A549 (cell line): Measurements from ENCODE around the gene CRIP3. TPM values are rescaled to one million over a fixed set of nuclear protein-coding genes. Genes with fewer than 3 reads are reported as not detected.

Experiments
- ATAC-seq, 2 experiments: fragments of 200-7000 bp in 1 of 2; fragments of >200 bp in 1 of 2; cut with Nextera tagmentation in 1 of 2; cut with Tn5 transposase in 1 of 2; 3 replicates each; pipeline versions ENCODE4 v1.8.0 to v1.9.1; 2018 to 2020; ENCODE audit warnings: mild to moderate bottlenecking in 1 of 2, moderate library complexity in 1 of 2
- CTCF ChIA-PET: fragments of 300-600 bp; sonication (Branson Sonifier 250); formaldehyde crosslinking; extraction: SDS; loops from one replicate; lab custom pipeline; 2021; ENCODE audit warnings: antibody characterized with exemption, inconsistent platforms; lab: Yijun Ruan, JAX
- POLR2A ChIA-PET: fragments of 350-600 bp; formaldehyde crosslinking; extraction: SDS; loops from one replicate; lab custom pipeline; 2021; ENCODE audit warnings: antibody characterized with exemption, inconsistent platforms; lab: Yijun Ruan, JAX
- DNase-seq, 2 experiments: peaks; one replicate each; pipeline versions ENCODE4 v3.0.0 to v3.0.0-alpha.2; 2011 to 2016; ENCODE audit warnings: low read depth in 1 of 2, low spot score in 1 of 2
- FAIRE-seq: peaks from 2 replicates; lab custom pipeline; 2011; peaks lifted over from hg19 to GRCh38; lab: Jason Lieb, UNC
- H3K27ac ChIP-seq, 2 experiments: fragments of >200 bp; sonication (Bioruptor Twin); formaldehyde crosslinking; 3 replicates each; pipeline ENCODE4 v1.5.1; 2016 to 2017
- H3K4me1 ChIP-seq: fragments of >200 bp; sonication (Bioruptor Twin); formaldehyde crosslinking; 3 replicates; pipeline ENCODE4 v1.6.1; 2016
- H3K4me2 ChIP-seq: fragments of >200 bp; sonication (Bioruptor Twin); formaldehyde crosslinking; 3 replicates; pipeline ENCODE4 v1.6.1; 2016
- H3K4me3 ChIP-seq: fragments of >200 bp; sonication (Bioruptor Twin); formaldehyde crosslinking; 3 replicates; pipeline ENCODE4 v1.5.1; 2016
- H3K9me3 ChIP-seq: fragments of >200 bp; sonication (Bioruptor Twin); formaldehyde crosslinking; 3 replicates; pipeline ENCODE4 v1.6.1; 2016
- ATOH8 ChIP-seq: fragments of 250-450 bp; sonication (Bioruptor Pico); IDR thresholded peaks from 2 replicates; pipeline ENCODE4 v1.5.0; 2020; ENCODE audit warnings: low read depth, mild to moderate bottlenecking, moderate library complexity
- BCL3 ChIP-seq: fragments of >200 bp; sonication (Bioruptor Twin); formaldehyde crosslinking; IDR thresholded peaks from 3 replicates; pipeline ENCODE4 v1.6.1; 2016
- CEBPB ChIP-seq, 2 experiments: fragments of >200 bp in 1 of 2; sonication (Bioruptor Twin) in 1 of 2; formaldehyde crosslinking in 1 of 2; IDR thresholded peaks; 2 replicates each; pipeline ENCODE4 v1.6.1; 2012 to 2016
- FOSB ChIP-seq: fragments of 250-450 bp; sonication (Bioruptor Pico); IDR thresholded peaks from 2 replicates; pipeline ENCODE4 v1.5.0; 2020; ENCODE audit warnings: mild to moderate bottlenecking, moderate library complexity
- JUNB ChIP-seq: fragments of >200 bp; sonication (Bioruptor Twin); formaldehyde crosslinking; IDR thresholded peaks from 2 replicates; pipeline ENCODE4 v1.6.1; 2016
- MAZ ChIP-seq: fragments of 150-350 bp; IDR thresholded peaks from 2 replicates; pipeline ENCODE4 v1.6.1; 2014; ENCODE audit warnings: antibody characterized with exemption, low read depth, low read length, borderline replicate concordance
- NPAS2 ChIP-seq: fragments of 250-450 bp; sonication (Bioruptor Pico); IDR thresholded peaks from 2 replicates; pipeline ENCODE4 v1.8.0; 2022; ENCODE audit warnings: mild to moderate bottlenecking, moderate library complexity, borderline replicate concordance
- POLR2AphosphoS2 ChIP-seq: conservative IDR thresholded peaks from 2 replicates; pipeline ENCODE4 v1.6.1; 2012; ENCODE audit warnings: low read length, improper control_type of control experiment, inconsistent platforms
- RCOR1 ChIP-seq: fragments of 150-350 bp; IDR thresholded peaks from 2 replicates; pipeline ENCODE4 v1.6.1; 2014; ENCODE audit warnings: antibody characterized with exemption, low read length, low read depth
- RFX5 ChIP-seq: fragments of 450-650 bp; IDR thresholded peaks from 2 replicates; pipeline ENCODE4 v1.7.1; 2014; ENCODE audit warnings: antibody characterized with exemption, mild to moderate bottlenecking, moderate library complexity
- RNF2 ChIP-seq: fragments of 200-600 bp; sonication (generic); IDR thresholded peaks from 2 replicates; pipeline ENCODE4 v1.6.1; 2016; ENCODE audit warnings: low read depth, mild to moderate bottlenecking, antibody characterized with exemption, moderate library complexity, borderline replicate concordance
- SMC3 ChIP-seq: fragments of >200 bp; sonication (Bioruptor Twin); formaldehyde crosslinking; IDR thresholded peaks from 3 replicates; pipeline ENCODE4 v1.6.1; 2018; ENCODE audit warnings: inconsistent platforms
- TFCP2L1 ChIP-seq: fragments of 250-450 bp; sonication (Bioruptor Pico); IDR thresholded peaks from 2 replicates; pipeline ENCODE4 v1.5.0; 2021; ENCODE audit warnings: mild to moderate bottlenecking
- ZFP36 ChIP-seq: fragments of 450-650 bp; IDR thresholded peaks from 2 replicates; pipeline ENCODE4 v1.6.1; 2014; ENCODE audit warnings: borderline replicate concordance; ENCODE audit not compliant: partially characterized antibody
- ZNF302 ChIP-seq: fragments of 250-450 bp; sonication (Bioruptor Pico); IDR thresholded peaks from 2 replicates; pipeline ENCODE4 v1.9.0; 2021; ENCODE audit warnings: inconsistent platforms, mild to moderate bottlenecking, moderate library complexity
- ZSCAN20 ChIP-seq: fragments of 250-450 bp; sonication (Bioruptor Pico); IDR thresholded peaks from 2 replicates; pipeline ENCODE4 v1.8.0; 2022; ENCODE audit warnings: mild to moderate bottlenecking, moderate library complexity
- WGBS: methylation state at CpG from one replicate; pipeline ENCODE4 v1.1.6; 2017; ENCODE audit errors: missing lambda C conversion rate; 5-methylcytosine and 5-hydroxymethylcytosine counted together
- polyA plus RNA-seq, 4 experiments: library from polyadenylated mRNA; depleted of rRNA in 3 of 4; stranded (reverse); fragments of >200 nt; fragmentation: RNase III in 1 of 4; extraction: RNeasy Plus Mini Kit Qiagen cat#74134 plus additional on column Dnase treatment in 1 of 4; gene quantifications; 2 replicates in 3 of 4; 3 replicates in 1 of 4; pipeline ENCODE4 v1.2.3, GENCODE V29; 2011 to 2017
- TF ChIP-seq, protein P1 (sequence below): fragments of >200 bp; sonication (Bioruptor Twin); formaldehyde crosslinking; IDR thresholded peaks from 3 replicates; pipeline ENCODE4 v1.5.1; 2016
- TF ChIP-seq, protein P2 (sequence below): fragments of >200 bp; sonication (Bioruptor Twin); formaldehyde crosslinking; IDR thresholded peaks from 2 replicates; pipeline ENCODE4 v1.6.1; 2016
- TF ChIP-seq, protein P3 (sequence below): IDR thresholded peaks from 2 replicates; pipeline ENCODE4 v1.6.1; 2012

The CRIP3 gene
- polyA plus RNA-seq, 2 of the 4 experiments (the other 2 are of a cell fraction) = 1.3 to 2.8 TPM

DNA sequence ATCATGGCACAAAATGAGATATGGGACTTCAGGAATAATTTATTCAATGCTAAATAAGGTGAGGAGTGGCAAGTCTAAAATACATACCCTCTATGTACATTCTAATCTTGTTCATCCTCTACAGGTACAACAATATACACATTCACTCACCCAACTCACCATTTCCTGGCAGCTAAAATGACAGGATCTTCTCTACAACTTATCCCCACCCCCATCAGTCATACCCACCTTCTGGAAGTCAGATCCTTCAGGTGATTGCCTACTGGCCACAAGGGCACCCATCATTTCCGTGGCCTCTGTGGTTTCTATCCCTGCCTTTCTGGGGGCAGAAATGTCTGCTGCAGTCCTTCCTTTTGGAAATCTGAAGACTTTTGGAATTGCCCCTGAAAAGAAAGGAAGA, 22.8 kb upstream of the CRIP3 start:
- TF ChIP-seq ATOH8 (CRISPR knock-in tag) (no peak), RNF2 (no peak), ZSCAN20 (CRISPR knock-in tag) (no peak), SMC3 (no peak), RCOR1 (no peak), CEBPB (IDR thresholded peaks at IDR 0.05) (no peak), BCL3 (no peak), NPAS2 (CRISPR knock-in tag) (no peak), ZFP36 (no peak), ZNF302 (no peak)
- TF ChIP-seq, protein P1, sequence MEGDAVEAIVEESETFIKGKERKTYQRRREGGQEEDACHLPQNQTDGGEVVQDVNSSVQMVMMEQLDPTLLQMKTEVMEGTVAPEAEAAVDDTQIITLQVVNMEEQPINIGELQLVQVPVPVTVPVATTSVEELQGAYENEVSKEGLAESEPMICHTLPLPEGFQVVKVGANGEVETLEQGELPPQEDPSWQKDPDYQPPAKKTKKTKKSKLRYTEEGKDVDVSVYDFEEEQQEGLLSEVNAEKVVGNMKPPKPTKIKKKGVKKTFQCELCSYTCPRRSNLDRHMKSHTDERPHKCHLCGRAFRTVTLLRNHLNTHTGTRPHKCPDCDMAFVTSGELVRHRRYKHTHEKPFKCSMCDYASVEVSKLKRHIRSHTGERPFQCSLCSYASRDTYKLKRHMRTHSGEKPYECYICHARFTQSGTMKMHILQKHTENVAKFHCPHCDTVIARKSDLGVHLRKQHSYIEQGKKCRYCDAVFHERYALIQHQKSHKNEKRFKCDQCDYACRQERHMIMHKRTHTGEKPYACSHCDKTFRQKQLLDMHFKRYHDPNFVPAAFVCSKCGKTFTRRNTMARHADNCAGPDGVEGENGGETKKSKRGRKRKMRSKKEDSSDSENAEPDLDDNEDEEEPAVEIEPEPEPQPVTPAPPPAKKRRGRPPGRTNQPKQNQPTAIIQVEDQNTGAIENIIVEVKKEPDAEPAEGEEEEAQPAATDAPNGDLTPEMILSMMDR = no peak
- TF ChIP-seq, protein P2, sequence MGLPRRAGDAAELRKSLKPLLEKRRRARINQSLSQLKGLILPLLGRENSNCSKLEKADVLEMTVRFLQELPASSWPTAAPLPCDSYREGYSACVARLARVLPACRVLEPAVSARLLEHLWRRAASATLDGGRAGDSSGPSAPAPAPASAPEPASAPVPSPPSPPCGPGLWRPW = no peak
- no peaks in the 10 kb centered on the region for H3K9me3 ChIP-seq
- ATAC-seq = no peak
- no peak overlapping the region for H3K4me3 ChIP-seq
- ChIA-PET POLR2A (no interaction called here), CTCF (interaction anchor here (0.7 kb wide), 1 partner anchor 23 kb away, joined by 4 read pairs; the partner anchor contains the start of gene CRIP3)
- WGBS = 9% methylated on average over 1 of the region's 1 CpG
- H3K27ac ChIP-seq = no peak overlapping the region
- no peak for DNase-seq
- H3K4me2 ChIP-seq = no peak overlapping the region
- no peak for FAIRE-seq
- 0 out of 3 replicates have a peak, but pooled peaks cover 3% of the 10 kb centered on the region for H3K4me1 ChIP-seq

DNA sequence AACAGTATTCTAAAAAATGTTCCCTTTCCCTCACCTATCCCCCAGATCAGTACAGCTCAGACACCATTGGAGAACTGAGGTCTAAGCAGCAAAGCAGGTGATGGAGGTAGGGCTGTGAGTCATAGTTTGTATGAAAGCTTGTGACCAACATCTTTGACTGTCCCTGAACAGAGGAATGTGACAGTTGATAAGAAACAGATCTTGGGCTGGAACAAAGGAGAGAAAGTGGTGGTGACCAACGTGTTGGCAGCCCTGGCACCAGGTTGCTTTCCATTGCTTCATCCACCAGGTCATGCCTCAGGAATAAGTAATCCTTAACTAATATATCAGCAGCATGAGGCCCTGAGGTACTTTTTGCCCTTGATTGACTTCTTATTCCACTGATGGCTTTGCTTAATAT, 19.9 kb upstream of the CRIP3 start:
- FAIRE-seq (no peak), ATAC-seq (no peak), DNase-seq (no peak)
- POLR2A ChIA-PET = no interaction called here
- H3K27ac ChIP-seq = no peak overlapping the region
- CTCF ChIA-PET = interaction anchor here (0.8 to 1.1 kb wide), 3 partner anchors 20 to 69 kb away, joined by 3 read pairs; partner anchors contain the start of gene CRIP3
- 25% methylated on average over 1 of the region's 1 CpG for WGBS
- no peaks in the 10 kb centered on the region for H3K9me3 ChIP-seq
- H3K4me2 ChIP-seq = no peak overlapping the region
- TF ChIP-seq POLR2AphosphoS2 (no peak), MAZ (no peak), JUNB (no peak), RFX5 (no peak), RNF2 (no peak), FOSB (CRISPR knock-in tag) (no peak), TFCP2L1 (CRISPR knock-in tag) (no peak)
- TF ChIP-seq, protein P3, sequence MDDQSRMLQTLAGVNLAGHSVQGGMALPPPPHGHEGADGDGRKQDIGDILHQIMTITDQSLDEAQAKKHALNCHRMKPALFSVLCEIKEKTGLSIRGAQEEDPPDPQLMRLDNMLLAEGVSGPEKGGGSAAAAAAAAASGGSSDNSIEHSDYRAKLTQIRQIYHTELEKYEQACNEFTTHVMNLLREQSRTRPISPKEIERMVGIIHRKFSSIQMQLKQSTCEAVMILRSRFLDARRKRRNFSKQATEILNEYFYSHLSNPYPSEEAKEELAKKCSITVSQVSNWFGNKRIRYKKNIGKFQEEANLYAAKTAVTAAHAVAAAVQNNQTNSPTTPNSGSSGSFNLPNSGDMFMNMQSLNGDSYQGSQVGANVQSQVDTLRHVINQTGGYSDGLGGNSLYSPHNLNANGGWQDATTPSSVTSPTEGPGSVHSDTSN = no peak
- 0 out of 3 replicates have a peak, but pooled peaks cover 3% of the 10 kb centered on the region for H3K4me1 ChIP-seq
- H3K4me3 ChIP-seq = no peak overlapping the region
